Mesenchymal stem cell (in vitro differentiated cells and primary cell): Measurements from ENCODE around the gene HNF1B.
A peak's percentile ranks its signal among the peaks of the same experiment; 100 is the strongest.

Experiments used
- DNase-seq: peaks from one replicate; pipeline ENCODE4 v3.0.0-alpha.2; 2013
- H2AFZ ChIP-seq: one replicate; pipeline ENCODE4 v1.6.1; 2013; ENCODE audit warnings: low read depth, mild to moderate bottlenecking, control low read depth, inconsistent platforms, low read length, moderate library complexity
- H2AK5ac ChIP-seq: 2 replicates; pipeline ENCODE4 v1.6.1; 2013; ENCODE audit warnings: low read length, moderate library complexity, mild to moderate bottlenecking, inconsistent platforms; ENCODE audit not compliant: severe bottlenecking
- H2BK120ac ChIP-seq: one replicate; pipeline ENCODE4 v1.6.1; 2013; ENCODE audit warnings: low read depth, mild to moderate bottlenecking, inconsistent platforms, low read length, moderate library complexity
- H2BK12ac ChIP-seq, 2 experiments: one replicate each; pipeline ENCODE4 v1.6.1; 2013; ENCODE audit warnings: inconsistent platforms in 2 of 2, low read length in 2 of 2, mild to moderate bottlenecking in 2 of 2, moderate library complexity in 2 of 2, control low read depth in 1 of 2
- H2BK15ac ChIP-seq: one replicate; pipeline ENCODE4 v1.6.1; 2013; ENCODE audit warnings: mild to moderate bottlenecking, low read depth, inconsistent platforms; ENCODE audit not compliant: poor library complexity, severe bottlenecking
- H2BK5ac ChIP-seq: 2 replicates; pipeline ENCODE4 v1.6.1; 2013; ENCODE audit warnings: low read depth, mild to moderate bottlenecking, low read length, control low read depth, inconsistent platforms; ENCODE audit not compliant: poor library complexity, severe bottlenecking
- H3K14ac ChIP-seq, 2 experiments: one replicate each; pipeline ENCODE4 v1.6.1; 2013; ENCODE audit warnings: inconsistent platforms in 2 of 2, low read length in 2 of 2, control low read depth in 1 of 2, mild to moderate bottlenecking in 1 of 2, moderate library complexity in 1 of 2
- H3K18ac ChIP-seq, 2 experiments: one replicate each; pipeline ENCODE4 v1.6.1; 2013; ENCODE audit warnings: inconsistent platforms in 2 of 2, low read length in 2 of 2, control low read depth in 1 of 2, low read depth in 1 of 2, mild to moderate bottlenecking in 1 of 2
- H3K23ac ChIP-seq, 2 experiments: one replicate each; pipeline ENCODE4 v1.6.1; 2013; ENCODE audit warnings: inconsistent platforms in 2 of 2, low read length in 2 of 2, mild to moderate bottlenecking in 2 of 2, moderate library complexity in 2 of 2, control low read depth in 1 of 2
- H3K27ac ChIP-seq: 2 replicates; pipeline ENCODE4 v1.5.1; 2013; ENCODE audit warnings: mild to moderate bottlenecking, moderate library complexity, low read length, control low read depth, inconsistent platforms; ENCODE audit not compliant: poor library complexity, severe bottlenecking
- H3K27me3 ChIP-seq, 2 experiments: 2 replicates each; pipeline versions ENCODE4 v1.6.1 to v1.7.0; 2013; ENCODE audit warnings: low read length in 2 of 2, mild to moderate bottlenecking in 2 of 2, moderate library complexity in 2 of 2, control low read depth in 1 of 2, inconsistent platforms in 1 of 2; ENCODE audit not compliant: control insufficient read depth in 1 of 2, insufficient read depth in 1 of 2
- H3K36me3 ChIP-seq, 2 experiments: 2 replicates each; pipeline versions ENCODE4 v1.6.1 to v1.7.0; 2013; ENCODE audit warnings: low read length in 2 of 2, control low read depth in 1 of 2, inconsistent platforms in 1 of 2, low read depth in 1 of 2, mild to moderate bottlenecking in 1 of 2; ENCODE audit not compliant: insufficient read depth in 2 of 2, control insufficient read depth in 1 of 2
- H3K4ac ChIP-seq, 2 experiments: one replicate each; pipeline ENCODE4 v1.6.1; 2013; ENCODE audit warnings: inconsistent platforms in 2 of 2, low read length in 2 of 2, mild to moderate bottlenecking in 2 of 2, moderate library complexity in 2 of 2, control low read depth in 1 of 2, low read depth in 1 of 2
- H3K4me1 ChIP-seq: 2 replicates; pipeline ENCODE4 v1.6.1; 2013; ENCODE audit warnings: low read depth, low read length, control low read depth; ENCODE audit not compliant: control insufficient read depth, insufficient read depth
- H3K4me2 ChIP-seq: 2 replicates; pipeline ENCODE4 v1.6.1; 2013; ENCODE audit warnings: low read length, mild to moderate bottlenecking, inconsistent platforms; ENCODE audit not compliant: poor library complexity, severe bottlenecking
- H3K4me3 ChIP-seq, 2 experiments: 2 replicates each; pipeline versions ENCODE4 v1.5.1 to v1.7.0; 2013; ENCODE audit warnings: low read length in 2 of 2, mild to moderate bottlenecking in 2 of 2, control low read depth in 1 of 2, low read depth in 1 of 2; ENCODE audit not compliant: insufficient read depth in 1 of 2
- H3K79me1 ChIP-seq: replicated peaks from 2 replicates; pipeline ENCODE4 v1.6.1; 2013; ENCODE audit warnings: mild to moderate bottlenecking, control low read depth, low read length, inconsistent platforms; ENCODE audit not compliant: poor library complexity, severe bottlenecking
- H3K9ac ChIP-seq: 2 replicates; pipeline ENCODE4 v1.7.0; 2013; ENCODE audit warnings: mild to moderate bottlenecking, low read length, moderate library complexity
- H3K9me3 ChIP-seq: 2 replicates; pipeline ENCODE4 v1.7.0; 2013; ENCODE audit warnings: mild to moderate bottlenecking, low read length; ENCODE audit not compliant: control insufficient read depth
- H4K8ac ChIP-seq: one replicate; pipeline ENCODE4 v1.6.1; 2013; ENCODE audit warnings: inconsistent platforms, mild to moderate bottlenecking, low read length, moderate library complexity
- H4K91ac ChIP-seq: one replicate; pipeline ENCODE4 v1.6.1; 2013; ENCODE audit warnings: mild to moderate bottlenecking, low read length, inconsistent platforms
- WGBS: methylation state at CpG from one replicate; pipeline ENCODE4 v1.1.7; 2013; ENCODE audit warnings: mixed read lengths; 5-methylcytosine and 5-hydroxymethylcytosine counted together

The HNF1B gene

GRCh38 chr17:37761961-37762360 is 17.1 kb upstream of the HNF1B start:
- H3K27ac ChIP-seq = no peak overlapping the region
- H2AK5ac ChIP-seq = no peak overlapping the region
- H3K18ac ChIP-seq = no peak overlapping the region
- peaks cover 1% of the 10 kb centered on the region for H3K79me1 ChIP-seq
- no peak for DNase-seq
- no peak overlapping the region for H2BK5ac ChIP-seq
- H3K23ac ChIP-seq = no peak overlapping the region
- no peak overlapping the region for H4K8ac ChIP-seq
- peaks cover 0 to 78% of the 10 kb centered on the region in 2 experiments for H3K27me3 ChIP-seq
- H2AFZ ChIP-seq = no peak overlapping the region
- H3K4me1 ChIP-seq = peaks cover 6% of the 10 kb centered on the region
- H3K4me2 ChIP-seq = no peak overlapping the region
- no peak overlapping the region for H2BK120ac ChIP-seq
- H3K9me3 ChIP-seq = no peaks in the 10 kb centered on the region
- H2BK15ac ChIP-seq = no peak overlapping the region
- no peak overlapping the region for H3K14ac ChIP-seq
- no peak overlapping the region for H3K9ac ChIP-seq
- H3K4ac ChIP-seq = no peak overlapping the region
- no peaks in the 10 kb centered on the region for H3K36me3 ChIP-seq
- H3K4me3 ChIP-seq = no peak overlapping the region
- no peak overlapping the region for H4K91ac ChIP-seq
- no peak overlapping the region for H2BK12ac ChIP-seq
- 96% methylated on average over 3 of the region's 4 CpGs for WGBS

- 96% methylated on average over 6 of the region's 7 CpGs for WGBS
- no peak overlapping the region for H2BK120ac ChIP-seq
These were observed 16.2 kb upstream of the HNF1B start for GRCh38 chr17:37761059-37761458.

GRCh38 chr17:37759014-37759637 is 14.3 kb upstream of the HNF1B start:
- Histone ChIP-seq H3K79me1 (peaks cover 10% of the 10 kb centered on the region), H3K27ac (peak overlapping the region; percentile 33), H2BK120ac (no peak overlapping the region), H3K4ac (no peak overlapping the region), H2BK12ac (no peak overlapping the region), H3K27me3 (peaks cover 0 to 74% of the 10 kb centered on the region in 2 experiments), H4K8ac (no peak overlapping the region), H3K9ac (no peak overlapping the region), H2BK15ac (no peak overlapping the region), H2AFZ (no peak overlapping the region), H3K23ac (no peak overlapping the region), H3K4me3 (no peak overlapping the region), H3K18ac (no peak overlapping the region), H2AK5ac (peak overlapping the region; percentile 55), H4K91ac (peak overlapping the region; percentile 40), H3K14ac (no peak overlapping the region), H3K4me1 (peaks cover 11% of the 10 kb centered on the region), H3K9me3 (no peaks in the 10 kb centered on the region), H3K36me3 (no peaks in the 10 kb centered on the region), H3K4me2 (no peak overlapping the region), H2BK5ac (no peak overlapping the region)
- 96% methylated on average over 5 of the region's 5 CpGs for WGBS
- no peak for DNase-seq

More at GRCh38 chr17:37761059-37761458, 16.2 kb upstream of the HNF1B start:
- no peak overlapping the region for H3K18ac ChIP-seq
- H3K4me2 ChIP-seq = no peak overlapping the region
- no peak overlapping the region for H4K91ac ChIP-seq
- no peak overlapping the region for H3K4me3 ChIP-seq
- no peak overlapping the region for H2AFZ ChIP-seq
- DNase-seq = no peak
- H3K4me1 ChIP-seq = peaks cover 6% of the 10 kb centered on the region
- no peak overlapping the region for H2AK5ac ChIP-seq
- no peak overlapping the region for H3K9ac ChIP-seq
- H3K4ac ChIP-seq = no peak overlapping the region
- peaks cover 1% of the 10 kb centered on the region for H3K79me1 ChIP-seq
- H3K36me3 ChIP-seq = no peaks in the 10 kb centered on the region
- no peak overlapping the region for H2BK12ac ChIP-seq
- H2BK15ac ChIP-seq = no peak overlapping the region
- H3K14ac ChIP-seq = no peak overlapping the region
- H3K27me3 ChIP-seq = peaks cover 0 to 78% of the 10 kb centered on the region in 2 experiments
- no peak overlapping the region for H3K23ac ChIP-seq
- no peak overlapping the region for H4K8ac ChIP-seq
- no peak overlapping the region for H2BK5ac ChIP-seq
- H3K27ac ChIP-seq = no peak overlapping the region
- no peaks in the 10 kb centered on the region for H3K9me3 ChIP-seq

GRCh38 chr17:37756051-37756450 is 11.2 kb upstream of the HNF1B start:
- H3K4ac ChIP-seq = no peak overlapping the region

More at GRCh38 chr17:37756051-37756450, 11.2 kb upstream of the HNF1B start:
- Histone ChIP-seq H2BK15ac (no peak overlapping the region), H3K4me3 (no peak overlapping the region), H3K4me1 (peaks cover 23% of the 10 kb centered on the region), H2AK5ac (no peak overlapping the region), H3K18ac (no peak overlapping the region), H3K23ac (no peak overlapping the region), H4K8ac (no peak overlapping the region), H3K79me1 (peaks cover 10% of the 10 kb centered on the region), H3K36me3 (no peaks in the 10 kb centered on the region), H2BK120ac (no peak overlapping the region), H4K91ac (no peak overlapping the region), H3K9me3 (no peaks in the 10 kb centered on the region), H3K27ac (no peak overlapping the region), H2BK12ac (no peak overlapping the region), H3K14ac (no peak overlapping the region), H3K9ac (no peak overlapping the region), H2BK5ac (no peak overlapping the region), H3K27me3 (peaks cover 0 to 58% of the 10 kb centered on the region in 2 experiments), H3K4me2 (no peak overlapping the region), H2AFZ (no peak overlapping the region)
- DNase-seq = no peak
- WGBS = 96% methylated on average over 2 of the region's 3 CpGs
